Measurements from ENCODE around the gene SLC6A20. TPM values are rescaled to one million over a fixed set of nuclear protein-coding genes. Genes with fewer than 3 reads are reported as not detected.

The SLC6A20 gene
- polyA plus RNA-seq, 1 donor (not counting 4 experiments of a cell fraction or from before 2014, with no cell fraction given) = 0.34 TPM

- FAIRE-seq = no peak
- dilution Hi-C loops (cut with MboI; ENCODE audit: extremely low pct_ligation_motif_present, low sequenced_read_pairs) = no loop called here
- H3K4me2 ChIP-seq (ENCODE audit: control insufficient read depth, extremely low read depth, insufficient read depth, low read depth, low read length) = no peak overlapping the region
These were observed 59.6 kb downstream of the SLC6A20 start for GRCh38 chr3:45736707-45737106.

GRCh38 chr3:45730409-45731154 is 65.8 kb downstream of the SLC6A20 start:
- Histone ChIP-seq H4K20me1 (ENCODE audit: control insufficient read depth, extremely low read depth, insufficient read depth, low read length) (no peaks in the 10 kb centered on the region), H2AFZ (ENCODE audit: control insufficient read depth, low read length) (no peak overlapping the region), H3K27me3 (ENCODE audit: control insufficient read depth, extremely low read depth, insufficient read depth, low read length) (no peaks in the 10 kb centered on the region), H3K36me3 (ENCODE audit: control insufficient read depth in 2 of 2, extremely low read depth in 1 of 2, insufficient read depth in 2 of 2, low read length in 2 of 2) (peaks cover 0 to 17% of the 10 kb centered on the region in 2 experiments), H3K79me2 (ENCODE audit: control insufficient read depth, insufficient read depth, low read length) (no peaks in the 10 kb centered on the region), H3K4me3 (ENCODE audit: control insufficient read depth in 2 of 3, extremely low read depth in 1 of 3, insufficient read depth in 2 of 3, low read depth in 1 of 3, low read length in 3 of 3) (no peak overlapping the region), H3K9ac (ENCODE audit: control insufficient read depth, extremely low read depth, insufficient read depth, low read length) (no peak overlapping the region), H3K4me2 (ENCODE audit: control insufficient read depth, extremely low read depth, insufficient read depth, low read depth, low read length) (no peak overlapping the region), H3K9me3 (ENCODE audit: control insufficient read depth, low read depth, low read length) (no peaks in the 10 kb centered on the region), H3K27ac (ENCODE audit: control insufficient read depth, insufficient read depth, low read length) (no peak overlapping the region), H3K9me1 (ENCODE audit: control insufficient read depth, extremely low read depth, insufficient read depth, low read length) (no peaks in the 10 kb centered on the region), H3K4me1 (ENCODE audit: control insufficient read depth, extremely low read depth, insufficient read depth, low read length) (no peaks in the 10 kb centered on the region)
- TF ChIP-seq CTCF (optimal IDR thresholded peaks at IDR 0.05 in 1 of 3, IDR thresholded peaks at IDR 0.05 in 1 of 3, conservative IDR thresholded peaks at IDR 0.05 in 1 of 3; ENCODE audit: extremely low read depth in 1 of 3, insufficient read depth in 2 of 3, low read length in 3 of 3) (no peak), EZH2 (IDR thresholded peaks at IDR 0.05; ENCODE audit: low read length) (no peak)
- FAIRE-seq = no peak
- no peak for DNase-seq (ENCODE audit: low read depth, low spot score)
- dilution Hi-C loops (cut with MboI; ENCODE audit: extremely low pct_ligation_motif_present, low sequenced_read_pairs) = no loop called here

More at GRCh38 chr3:45736707-45737106, 59.6 kb downstream of the SLC6A20 start:
- no peak for TF ChIP-seq EZH2 (IDR thresholded peaks at IDR 0.05; ENCODE audit: low read length)
- no peak for TF ChIP-seq CTCF (optimal IDR thresholded peaks at IDR 0.05 in 1 of 3, IDR thresholded peaks at IDR 0.05 in 1 of 3, conservative IDR thresholded peaks at IDR 0.05 in 1 of 3; ENCODE audit: extremely low read depth in 1 of 3, insufficient read depth in 2 of 3, low read length in 3 of 3)
- no peaks in the 10 kb centered on the region for H3K9me1 ChIP-seq (ENCODE audit: control insufficient read depth, extremely low read depth, insufficient read depth, low read length)
- H3K79me2 ChIP-seq (ENCODE audit: control insufficient read depth, insufficient read depth, low read length) = no peaks in the 10 kb centered on the region
- no peaks in the 10 kb centered on the region for H3K9me3 ChIP-seq (ENCODE audit: control insufficient read depth, low read depth, low read length)
- H3K27ac ChIP-seq (ENCODE audit: control insufficient read depth, insufficient read depth, low read length) = no peak overlapping the region
- H3K27me3 ChIP-seq (ENCODE audit: control insufficient read depth, extremely low read depth, insufficient read depth, low read length) = no peaks in the 10 kb centered on the region
- H4K20me1 ChIP-seq (ENCODE audit: control insufficient read depth, extremely low read depth, insufficient read depth, low read length) = no peaks in the 10 kb centered on the region
- no peak for DNase-seq (ENCODE audit: low read depth, low spot score)
- H2AFZ ChIP-seq (ENCODE audit: control insufficient read depth, low read length) = no peak overlapping the region
- H3K4me1 ChIP-seq (ENCODE audit: control insufficient read depth, extremely low read depth, insufficient read depth, low read length) = no peaks in the 10 kb centered on the region
- no peak overlapping the region for H3K4me3 ChIP-seq (ENCODE audit: control insufficient read depth in 2 of 3, extremely low read depth in 1 of 3, insufficient read depth in 2 of 3, low read depth in 1 of 3, low read length in 3 of 3)
- H3K9ac ChIP-seq (ENCODE audit: control insufficient read depth, extremely low read depth, insufficient read depth, low read length) = no peak overlapping the region
- H3K36me3 ChIP-seq (ENCODE audit: control insufficient read depth in 2 of 2, extremely low read depth in 1 of 2, insufficient read depth in 2 of 2, low read length in 2 of 2) = peaks cover 8 to 25% of the 10 kb centered on the region in 2 experiments

All from keratinocyte (primary cell).